PC-9 (cell line): ENCODE results near the gene STPG1. TPM values are rescaled to one million over a fixed set of nuclear protein-coding genes. Genes with fewer than 3 reads are reported as not detected.

ENCODE experiments used
- BruUV-seq: library from RNA; stranded (reverse); fragments of 400-500 nt; replicated peaks from 2 replicates; lab custom pipeline; 2021; lab: Mats Ljungman, UMichigan
- CTCF ChIA-PET: fragments of 300-600 bp; sonication (Branson Sonifier 250); formaldehyde crosslinking; loops from one replicate; lab custom pipeline; 2022; ENCODE audit warnings: antibody characterized with exemption; lab: Charles Lee
- POLR2A ChIA-PET: fragments of 300-600 bp; sonication (Branson Sonifier 250); formaldehyde crosslinking; loops from one replicate; lab custom pipeline; 2022; ENCODE audit warnings: antibody characterized with exemption; ENCODE audit not compliant: unreplicated experiment; lab: Charles Lee
- DNase-seq, 2 experiments: peaks; one replicate each; pipeline versions ENCODE4 v3.0.0 to v3.0.0-alpha.2; 2015 to 2022; ENCODE audit warnings: mixed read lengths in 1 of 2
- H2AFZ ChIP-seq: fragments of 200-600 bp; sonication (generic); 2 replicates; pipeline ENCODE4 v1.8.1; 2017; ENCODE audit warnings: antibody characterized with exemption
- H3F3A ChIP-seq: fragments of 200-600 bp; sonication (generic); 2 replicates; pipeline ENCODE4 v1.8.1; 2017; ENCODE audit warnings: antibody characterized with exemption, mild to moderate bottlenecking, low read depth; ENCODE audit not compliant: insufficient read depth
- H3K27ac ChIP-seq: fragments of 200-600 bp; sonication (generic); 2 replicates; pipeline ENCODE4 v1.6.1; 2016; ENCODE audit warnings: mixed run types
- H3K27me3 ChIP-seq: fragments of 200-600 bp; sonication (generic); 2 replicates; pipeline ENCODE4 v1.6.1; 2016; ENCODE audit warnings: low read depth, mixed run types; ENCODE audit not compliant: insufficient read depth
- H3K36me3 ChIP-seq: fragments of 200-600 bp; sonication (generic); 2 replicates; pipeline ENCODE4 v1.6.1; 2016; ENCODE audit warnings: low read depth, mixed run types
- H3K4me1 ChIP-seq: fragments of 200-600 bp; sonication (generic); replicated peaks from 2 replicates; pipeline ENCODE4 v1.6.1; 2016; ENCODE audit warnings: mixed run types; ENCODE audit not compliant: insufficient read depth
- H3K4me2 ChIP-seq: fragments of 200-600 bp; sonication (generic); 2 replicates; pipeline ENCODE4 v1.6.1; 2017; ENCODE audit warnings: mixed run types
- H3K4me3 ChIP-seq: fragments of 200-600 bp; sonication (generic); 2 replicates; pipeline ENCODE4 v1.6.1; 2016; ENCODE audit warnings: mixed run types
- H3K79me2 ChIP-seq: fragments of 200-600 bp; sonication (generic); 2 replicates; pipeline ENCODE4 v1.6.1; 2017; ENCODE audit warnings: low read depth, mixed run types
- H3K9me2 ChIP-seq: fragments of 200-600 bp; sonication (generic); 2 replicates; pipeline ENCODE4 v1.8.1; 2017; ENCODE audit warnings: mild to moderate bottlenecking; ENCODE audit not compliant: insufficient read depth
- H3K9me3 ChIP-seq: fragments of 200-600 bp; sonication (generic); 2 replicates; pipeline ENCODE4 v1.8.1; 2016; ENCODE audit warnings: low read depth; ENCODE audit not compliant: insufficient read depth
- H4K20me1 ChIP-seq: fragments of 200-600 bp; sonication (generic); 2 replicates; pipeline ENCODE4 v1.8.1; 2017; ENCODE audit not compliant: insufficient read depth
- CTCF ChIP-seq: fragments of 200-600 bp; sonication (generic); conservative IDR thresholded peaks from 2 replicates; pipeline ENCODE4 v1.6.1; 2017; ENCODE audit warnings: mixed run types, antibody characterized with exemption, mild to moderate bottlenecking, moderate library complexity
- EZH2 ChIP-seq: fragments of 200-600 bp; sonication (generic); IDR thresholded peaks from 2 replicates; pipeline ENCODE4 v1.8.0; 2017; ENCODE audit warnings: antibody characterized with exemption, low read depth
- intact Hi-C: fragments of 100-400 bp; cut with micrococcal nuclease; formaldehyde crosslinking; loops from one replicate; pipeline ENCODE4 v1.10.0; 2022; ENCODE audit not compliant: unreplicated experiment
- total RNA-seq: library from RNA; stranded (reverse); gene quantifications from 2 replicates; pipeline ENCODE4 v1.2.3, GENCODE V29; 2021

Gene STPG1
- total RNA-seq, 1 experiment from 2014 or later: 11.4 TPM

GRCh38 chr1:24425441-24425840 lies 11.9 kb upstream of the STPG1 start:
- no peaks in the 10 kb centered on the region for H3K9me3 ChIP-seq
- no peaks in the 10 kb centered on the region for H3K9me2 ChIP-seq
- no peaks in the 10 kb centered on the region for H3F3A ChIP-seq
- no peak overlapping the region for H3K4me3 ChIP-seq
- H3K4me2 ChIP-seq: no peak overlapping the region
- no peak for DNase-seq
- H2AFZ ChIP-seq: no peak overlapping the region
- no peaks in the 10 kb centered on the region for H3K36me3 ChIP-seq
- intact Hi-C loops: no loop called here
- H3K27me3 ChIP-seq: no peaks in the 10 kb centered on the region
- no peak for TF ChIP-seq CTCF
- ChIA-PET POLR2A (interaction anchor here (0.7 kb wide), 1 partner anchor 121 kb away, joined by 3 read pairs; no protein-coding TSS in a partner anchor), CTCF (interaction anchor here (0.6 to 0.7 kb wide), 2 partner anchors 170 to 377 kb away, joined by 5 read pairs; no protein-coding TSS in a partner anchor)
- BruUV-seq: no TSS peak
- H4K20me1 ChIP-seq: no peaks in the 10 kb centered on the region
- H3K79me2 ChIP-seq: no peaks in the 10 kb centered on the region
- no peak overlapping the region for H3K27ac ChIP-seq
- H3K4me1 ChIP-seq: no peaks in the 10 kb centered on the region

- Histone ChIP-seq H3K36me3 (no peaks in the 10 kb centered on the region), H3F3A (no peaks in the 10 kb centered on the region)
- CTCF ChIA-PET: interaction anchor here (0.6 kb wide), 1 partner anchor 170 kb away, joined by 5 read pairs; no protein-coding TSS in a partner anchor
Measured at GRCh38 chr1:24424990-24425389, 11.4 kb upstream of the STPG1 start.

GRCh38 chr1:24424207-24424606 lies 10.6 kb upstream of the STPG1 start:
- no peak overlapping the region for H2AFZ ChIP-seq
- ChIA-PET CTCF (no interaction called here), POLR2A (no interaction called here)
- H3K4me2 ChIP-seq: no peak overlapping the region
- no peaks in the 10 kb centered on the region for H3K9me2 ChIP-seq
- H3K4me1 ChIP-seq: no peaks in the 10 kb centered on the region
- H3K36me3 ChIP-seq: no peaks in the 10 kb centered on the region
- H3F3A ChIP-seq: no peaks in the 10 kb centered on the region
- no peak for TF ChIP-seq CTCF
- TF ChIP-seq EZH2: no peak
- no peaks in the 10 kb centered on the region for H4K20me1 ChIP-seq
- no peak overlapping the region for H3K4me3 ChIP-seq
- no peaks in the 10 kb centered on the region for H3K79me2 ChIP-seq
- BruUV-seq: no TSS peak
- no peak overlapping the region for H3K27ac ChIP-seq
- no peaks in the 10 kb centered on the region for H3K27me3 ChIP-seq
- no peaks in the 10 kb centered on the region for H3K9me3 ChIP-seq
- DNase-seq: no peak
- intact Hi-C loops: no loop called here

More at GRCh38 chr1:24424990-24425389, 11.4 kb upstream of the STPG1 start:
- Histone ChIP-seq H3K27me3 (no peaks in the 10 kb centered on the region), H4K20me1 (no peaks in the 10 kb centered on the region), H3K4me2 (no peak overlapping the region), H3K4me1 (no peaks in the 10 kb centered on the region), H2AFZ (no peak overlapping the region), H3K9me2 (no peaks in the 10 kb centered on the region), H3K27ac (no peak overlapping the region), H3K4me3 (no peak overlapping the region), H3K9me3 (no peaks in the 10 kb centered on the region), H3K79me2 (no peaks in the 10 kb centered on the region)
- DNase-seq: no peak
- TF ChIP-seq EZH2 (no peak), CTCF (no peak)
- intact Hi-C loops: no loop called here
- POLR2A ChIA-PET: interaction anchor here (0.7 kb wide), 1 partner anchor 121 kb away, joined by 3 read pairs; no protein-coding TSS in a partner anchor
- no TSS peak for BruUV-seq
